Ovary (tissue), 9 donors: ENCODE data around the gene ADARB2. TPM values are rescaled to one million over a fixed set of nuclear protein-coding genes. Genes with fewer than 3 reads are reported as not detected.

Experiments
- DNase-seq, 5 donors: peaks; one replicate each; pipeline ENCODE4 v3.0.0-alpha.2; 2019 to 2020
- H3K27ac ChIP-seq, 2 donors: fragments of 200-600 bp; one replicate each; pipeline versions ENCODE4 v1.5.1 to v1.8.0; 2019 to 2022
- H3K27me3 ChIP-seq: fragments of 200-600 bp; one replicate; pipeline ENCODE4 v1.8.0; 2022
- H3K36me3 ChIP-seq: fragments of 200-600 bp; sonication (generic); one replicate; pipeline ENCODE4 v1.5.1; 2019
- H3K4me1 ChIP-seq: one replicate; pipeline ENCODE4 v1.8.1; 2013; ENCODE audit warnings: mild to moderate bottlenecking, moderate library complexity; ENCODE audit not compliant: insufficient read depth
- H3K4me3 ChIP-seq: fragments of 200-600 bp; sonication (generic); one replicate; pipeline ENCODE4 v1.5.1; 2017
- H3K9me3 ChIP-seq, 2 donors: fragments of 200-600 bp in 1 of 2; sonication (generic) in 1 of 2; one replicate each; pipeline versions ENCODE4 v1.5.1 to v1.8.1; 2013 to 2019; ENCODE audit warnings: mild to moderate bottlenecking in 1 of 2, moderate library complexity in 1 of 2
- CTCF ChIP-seq, 3 donors: fragments of 450-650 bp in 2 of 3; fragments of 200-600 bp in 1 of 3; IDR thresholded peaks; one replicate each; pipeline versions ENCODE4 v1.5.1 to v1.8.0; 2016 to 2022; ENCODE audit warnings: antibody characterized with exemption in 3 of 3, mild to moderate bottlenecking in 1 of 3
- EP300 ChIP-seq: sonication (generic); formaldehyde crosslinking; IDR thresholded peaks from one replicate; pipeline ENCODE4 v1.6.1; 2017; ENCODE audit warnings: antibody characterized with exemption
- POLR2A ChIP-seq: fragments of 450-650 bp; IDR thresholded peaks from one replicate; pipeline ENCODE4 v1.6.1; 2017; ENCODE audit warnings: antibody characterized with exemption, mild to moderate bottlenecking, moderate library complexity
- WGBS, 3 donors: extraction: QIAGEN DNeasy Blood & Tissue Kit in 1 of 3; methylation state at CpG; one replicate each; pipeline versions ENCODE4 v1.1.5 to v1.1.7; 2013 to 2017; 5-methylcytosine and 5-hydroxymethylcytosine counted together
- intact Hi-C, 4 donors: fragments of 100-400 bp; cut with DNase I; formaldehyde crosslinking; loops; one replicate each; pipeline versions ENCODE4 v1.11.0 to v1.15.1; 2022 to 2023
- polyA plus RNA-seq, 2 donors: library from polyadenylated mRNA; stranded (reverse); fragments of 200-250 nt in 1 of 2; fragments of 350-450 nt in 1 of 2; fragmentation: Illumina TruSeq in 1 of 2; extraction: RNeasy Lipid Tissue Mini Kit (QIAGEN cat#74804) in 1 of 2; gene quantifications; one replicate each; pipeline ENCODE4 v1.2.3, GENCODE V29; 2013 to 2014
- total RNA-seq, 7 donors: library from RNA; depleted of rRNA in 2 of 7; stranded (reverse); fragments of >200 nt in 2 of 7; fragmentation: NEBNext Ultra II Directional in 3 of 7; extraction: Animal tissue kit (Norgen Biotek cat#: 25700) in 3 of 7; gene quantifications; one replicate each; pipeline versions ENCODE4 v1.1.0 to v1.2.4, GENCODE V29; 2016 to 2023
- donor health status: DM: no; HTN: no; CAD: no; lungs with moderate emphysema.
- donor health status: DM: no; HTN: no; CAD: no.
- donor health status: Bipolar disorder and iron deficiency.
- donor health status: DM: yes; HTN: yes; CAD: no.
- donor health status: DM: no; HTN: no; CAD: no.
- donor health status: DM: yes; HTN: yes; CAD: no.

ADARB2 gene
- total and polyA plus RNA-seq, 9 donors: 0.12 to 2.0 (median 0.36) TPM; not detected in 2

DNA sequence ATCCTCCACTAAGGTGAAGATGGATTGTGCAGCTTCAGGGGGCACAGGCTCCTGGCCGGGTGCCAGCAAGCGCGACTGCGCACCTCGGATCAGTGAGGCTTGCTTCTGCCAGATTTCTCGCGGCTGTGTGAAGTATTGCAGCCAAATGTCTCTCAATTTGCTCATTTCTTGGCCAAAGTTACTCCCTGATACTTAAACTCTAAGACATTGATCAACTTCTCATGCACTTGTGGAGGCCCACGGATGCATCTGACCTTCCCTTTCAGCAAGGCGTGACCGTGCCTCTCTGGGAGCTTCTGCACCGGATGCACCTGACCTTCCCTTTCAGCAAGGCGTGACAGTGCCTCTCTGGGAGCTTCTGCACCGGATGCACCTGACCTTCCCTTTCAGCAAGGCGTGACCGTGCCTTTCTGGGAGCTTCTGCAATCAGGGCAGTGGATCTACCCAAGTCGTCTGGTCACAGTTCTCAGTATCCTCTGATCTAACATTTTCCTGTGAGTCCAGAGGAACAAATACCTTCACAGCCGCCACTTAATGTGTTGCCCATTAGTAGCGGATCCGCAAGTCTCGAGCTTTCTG lies 248.3 kb downstream of the ADARB2 start:
- no peak for TF ChIP-seq CTCF (IDR thresholded peaks at IDR 0.05)
- no peak for TF ChIP-seq POLR2A
- no peak for TF ChIP-seq EP300
- H3K27me3 ChIP-seq: no peaks in the 10 kb centered on the region
- H3K4me1 ChIP-seq: no peaks in the 10 kb centered on the region
- intact Hi-C loops: no loop called here
- no peaks in the 10 kb centered on the region for H3K36me3 ChIP-seq
- no peak for DNase-seq
- no peaks in the 10 kb centered on the region for H3K9me3 ChIP-seq
- H3K4me3 ChIP-seq: no peak overlapping the region
- WGBS, 3 donors: 82 to 86% (median 82%) methylated on average over 20 of the region's 20 CpGs
- no peak overlapping the region for H3K27ac ChIP-seq

DNA sequence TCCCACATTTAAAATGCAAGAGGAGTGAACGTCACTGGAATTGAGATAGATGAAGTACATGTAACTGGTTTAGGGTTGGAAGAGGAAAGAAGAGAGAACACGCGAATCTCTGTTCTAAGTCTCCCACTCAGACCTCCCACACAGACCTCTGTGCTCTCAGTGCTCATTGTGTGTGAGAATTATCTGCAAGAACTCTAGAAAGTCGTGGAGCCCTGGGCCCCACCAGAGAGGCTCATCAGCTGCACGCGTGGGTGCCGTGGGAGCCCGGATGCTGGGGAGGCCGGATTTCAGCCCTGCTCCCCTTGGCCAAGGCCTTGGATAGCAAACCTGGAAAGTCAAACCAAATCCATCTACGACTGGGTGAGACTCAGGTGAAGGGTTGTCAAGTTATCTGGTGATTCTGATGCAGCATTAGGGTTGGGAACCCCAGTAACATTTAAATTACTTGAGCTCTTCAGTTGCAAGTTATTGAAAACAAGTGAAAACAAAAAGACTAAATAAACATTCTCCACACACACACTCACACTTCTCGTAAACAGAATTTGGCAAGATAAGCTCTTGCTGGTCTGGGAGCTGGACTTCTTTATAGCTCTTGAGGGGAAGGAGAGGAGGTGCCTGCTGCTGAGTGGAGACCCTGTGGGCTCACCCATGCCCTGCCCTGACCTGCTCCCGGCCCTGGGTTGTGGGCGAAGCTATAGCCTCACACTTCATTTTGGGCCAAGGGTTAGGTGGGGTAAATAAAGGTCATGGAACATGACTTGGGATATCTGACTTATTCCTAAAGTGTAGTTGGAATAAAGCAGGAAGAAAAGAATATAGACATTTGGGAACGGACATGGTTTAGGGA lies 250.3 kb downstream of the ADARB2 start:
- no peak for DNase-seq
- intact Hi-C loops: no loop called here
- WGBS, 3 donors: 54 to 62% (median 56%) methylated on average over 14 of the region's 14 CpGs
- no peaks in the 10 kb centered on the region for H3K4me1 ChIP-seq
- no peaks in the 10 kb centered on the region for H3K9me3 ChIP-seq
- no peak overlapping the region for H3K27ac ChIP-seq
- H3K27me3 ChIP-seq: no peaks in the 10 kb centered on the region
- TF ChIP-seq POLR2A (no peak), EP300 (no peak), CTCF (IDR thresholded peaks at IDR 0.05) (no peak)
- no peaks in the 10 kb centered on the region for H3K36me3 ChIP-seq
- no peak overlapping the region for H3K4me3 ChIP-seq

DNA sequence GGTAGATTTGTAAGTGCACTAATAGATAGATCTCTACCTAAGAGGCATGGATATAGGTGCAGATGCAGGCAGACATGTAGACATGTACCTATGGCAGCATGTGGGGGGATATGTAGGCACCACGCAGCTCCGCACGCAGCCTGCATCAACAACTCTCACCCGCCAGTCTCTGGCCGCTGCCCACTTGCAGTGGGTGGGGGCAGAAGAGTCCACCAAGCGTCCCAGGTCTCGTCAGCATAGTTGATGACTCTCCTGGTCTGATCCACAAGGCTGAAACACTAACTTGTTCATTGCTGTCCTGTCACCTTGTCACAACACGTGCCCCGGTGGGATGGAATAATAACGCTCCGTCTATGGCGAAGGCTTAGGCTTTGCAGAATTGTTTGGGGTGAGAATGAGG lies 252.0 kb downstream of the ADARB2 start:
- Histone ChIP-seq H3K27ac (no peak overlapping the region), H3K4me3 (no peak overlapping the region), H3K9me3 (no peaks in the 10 kb centered on the region), H3K36me3 (no peaks in the 10 kb centered on the region), H3K27me3 (no peaks in the 10 kb centered on the region), H3K4me1 (no peaks in the 10 kb centered on the region)
- intact Hi-C loops: no loop called here
- TF ChIP-seq EP300: no peak
- TF ChIP-seq POLR2A: no peak
- TF ChIP-seq CTCF (IDR thresholded peaks at IDR 0.05): no peak
- no peak for DNase-seq
- WGBS, 3 donors: 91 to 94% (median 93%) methylated on average over 12 of the region's 12 CpGs

- intact Hi-C loops: no loop called here
- Histone ChIP-seq H3K36me3 (no peaks in the 10 kb centered on the region), H3K4me3 (no peak overlapping the region), H3K27ac (no peak overlapping the region), H3K9me3 (no peaks in the 10 kb centered on the region), H3K4me1 (no peaks in the 10 kb centered on the region), H3K27me3 (no peaks in the 10 kb centered on the region)
- WGBS, 3 donors: 61 to 66% (median 65%) methylated on average over 7 of the region's 7 CpGs
- TF ChIP-seq EP300 (no peak), CTCF (IDR thresholded peaks at IDR 0.05) (no peak), POLR2A (no peak)
- DNase-seq: no peak
These were observed 253.5 kb downstream of the ADARB2 start for GRCh38 chr10:1483826-1484225.
